Body of pancreas (tissue), 4 donors: Measurements from ENCODE around the gene WDR33.

Experiments
- POLR2A ChIP-seq, 3 donors: fragments of 450-650 bp; IDR thresholded peaks; one replicate each; pipeline ENCODE4 v1.6.1; 2016; ENCODE audit warnings: antibody characterized with exemption in 3 of 3, mild to moderate bottlenecking in 2 of 3
- TF ChIP-seq, protein P1 (sequence below), 7 experiments: fragments of 450-650 bp in 4 of 7; fragments of 200-600 bp in 3 of 7; sonication (generic) in 3 of 7; IDR thresholded peaks; one replicate each; pipeline ENCODE4 v1.5.1; 2016 to 2019; ENCODE audit warnings: antibody characterized with exemption in 7 of 7

DNA sequence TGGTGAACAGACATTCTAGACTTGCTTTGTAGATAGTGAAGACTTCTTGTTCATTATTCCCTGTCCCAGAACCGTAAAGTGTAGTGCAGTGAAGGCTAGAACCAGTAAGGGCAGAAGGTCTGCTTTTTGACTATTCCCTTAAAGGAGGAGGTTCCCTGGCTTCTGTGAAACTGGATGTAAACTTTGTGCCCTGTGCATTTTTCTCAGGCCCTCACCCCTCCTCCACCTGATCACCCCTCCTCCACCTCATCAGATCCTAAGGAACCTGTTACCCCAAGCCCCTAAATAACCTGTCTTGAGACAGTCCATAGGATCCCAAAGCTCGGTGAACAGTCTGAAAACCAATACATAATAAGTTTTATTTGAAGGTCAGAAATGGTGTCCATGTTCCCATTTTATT lies 75.9 kb downstream of the WDR33 start:
- TF ChIP-seq, protein P1, sequence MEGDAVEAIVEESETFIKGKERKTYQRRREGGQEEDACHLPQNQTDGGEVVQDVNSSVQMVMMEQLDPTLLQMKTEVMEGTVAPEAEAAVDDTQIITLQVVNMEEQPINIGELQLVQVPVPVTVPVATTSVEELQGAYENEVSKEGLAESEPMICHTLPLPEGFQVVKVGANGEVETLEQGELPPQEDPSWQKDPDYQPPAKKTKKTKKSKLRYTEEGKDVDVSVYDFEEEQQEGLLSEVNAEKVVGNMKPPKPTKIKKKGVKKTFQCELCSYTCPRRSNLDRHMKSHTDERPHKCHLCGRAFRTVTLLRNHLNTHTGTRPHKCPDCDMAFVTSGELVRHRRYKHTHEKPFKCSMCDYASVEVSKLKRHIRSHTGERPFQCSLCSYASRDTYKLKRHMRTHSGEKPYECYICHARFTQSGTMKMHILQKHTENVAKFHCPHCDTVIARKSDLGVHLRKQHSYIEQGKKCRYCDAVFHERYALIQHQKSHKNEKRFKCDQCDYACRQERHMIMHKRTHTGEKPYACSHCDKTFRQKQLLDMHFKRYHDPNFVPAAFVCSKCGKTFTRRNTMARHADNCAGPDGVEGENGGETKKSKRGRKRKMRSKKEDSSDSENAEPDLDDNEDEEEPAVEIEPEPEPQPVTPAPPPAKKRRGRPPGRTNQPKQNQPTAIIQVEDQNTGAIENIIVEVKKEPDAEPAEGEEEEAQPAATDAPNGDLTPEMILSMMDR (IDR thresholded peaks at IDR 0.05) = no peak
- no peak for TF ChIP-seq POLR2A (IDR thresholded peaks at IDR 0.05)
